LNCaP clone FGC (cell line): Measurements from ENCODE around the gene ZBED4.

Experiments used
- DNase-seq: peaks from one replicate; pipeline ENCODE4 v3.0.0-alpha.2; 2011; ENCODE audit warnings: low read depth
- H3K4me3 ChIP-seq: 2 replicates; pipeline ENCODE4 v1.5.1; 2011; ENCODE audit warnings: mild to moderate bottlenecking, low read depth, low read length, control low read depth
- CTCF ChIP-seq: IDR thresholded peaks from 2 replicates; pipeline ENCODE4 v1.5.1; 2012; ENCODE audit warnings: mild to moderate bottlenecking; ENCODE audit not compliant: control insufficient read depth, insufficient read depth; ENCODE audit errors: extremely low read depth

The ZBED4 gene

GRCh38 chr22:49923445-49923844 is 69.8 kb downstream of the ZBED4 start:
- no peak overlapping the region for H3K4me3 ChIP-seq
- no peak for DNase-seq
- TF ChIP-seq CTCF: no peak

- H3K4me3 ChIP-seq: no peak overlapping the region
- DNase-seq: no peak
- no peak for TF ChIP-seq CTCF
These were observed 70.6 kb downstream of the ZBED4 start for GRCh38 chr22:49924113-49924833.

GRCh38 chr22:49925525-49926128 is 72.0 kb downstream of the ZBED4 start:
- TF ChIP-seq CTCF: no peak
- no peak overlapping the region for H3K4me3 ChIP-seq
- no peak for DNase-seq

- H3K4me3 ChIP-seq: no peak overlapping the region
- DNase-seq: no peak
- TF ChIP-seq CTCF: no peak
These were observed 73.3 kb downstream of the ZBED4 start for GRCh38 chr22:49926916-49927315.

- no peak overlapping the region for H3K4me3 ChIP-seq
- no peak for TF ChIP-seq CTCF
- DNase-seq: no peak
These were observed 74.0 kb downstream of the ZBED4 start for GRCh38 chr22:49927483-49928184.

- no peak for DNase-seq
- no peak overlapping the region for H3K4me3 ChIP-seq
- no peak for TF ChIP-seq CTCF
These were observed 74.5 kb downstream of the ZBED4 start for GRCh38 chr22:49928185-49928495.
